Measurements from ENCODE around the gene AIMP2. TPM values are rescaled to one million over a fixed set of nuclear protein-coding genes. Genes with fewer than 3 reads are reported as not detected.
A peak's percentile ranks its signal among the peaks of the same experiment; 100 is the strongest.
"Not testable (repeated sequence)": the region's sequence is repeated elsewhere in the genome, so short reads cannot be mapped to it uniquely, and the experiment has no call there.

AIMP2 gene
- total RNA-seq, 4 donors from 2014 or later = 34.7 to 61.4 (median 50.3) TPM

DNA sequence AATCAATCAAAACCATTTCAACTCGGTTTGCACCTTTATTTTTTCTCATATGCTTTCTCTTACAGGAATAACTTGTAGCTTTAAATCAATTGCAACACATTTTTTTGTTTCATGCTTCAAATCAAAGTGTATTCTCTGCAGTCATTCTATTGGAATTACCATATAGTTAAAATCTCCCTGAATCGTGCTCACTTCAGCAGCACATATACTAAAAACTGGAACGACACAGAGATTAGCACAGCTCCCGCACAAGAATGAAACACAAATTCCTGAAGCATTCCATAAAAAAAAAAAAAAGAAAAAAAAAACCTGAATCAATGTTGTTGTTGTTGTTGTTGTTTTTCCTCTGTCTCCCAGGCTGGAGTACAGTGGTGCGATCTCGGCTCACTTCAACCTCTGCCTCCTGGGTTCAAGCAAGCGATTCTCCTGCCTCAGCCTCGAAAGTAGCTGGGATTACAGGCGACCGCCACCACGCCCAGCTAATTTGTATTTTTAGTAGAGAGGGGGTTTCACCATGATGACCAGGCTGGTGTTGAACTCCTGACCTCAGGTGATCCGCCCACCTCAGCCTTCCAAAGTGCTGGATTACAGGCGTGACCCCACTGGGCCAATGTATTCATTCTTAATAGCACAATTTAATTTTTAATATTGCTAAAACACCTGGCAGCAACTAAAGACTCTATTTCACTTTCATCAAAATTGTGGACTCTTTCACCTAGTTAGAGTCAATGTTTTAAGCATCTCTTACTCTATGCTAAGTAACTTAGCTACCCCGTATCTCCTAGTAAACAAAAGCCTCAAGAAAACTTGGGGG is 48.5 kb downstream of the AIMP2 start:
- intact Hi-C loops (cut with DNase I) = no loop called here
- peaks cover 7 to 38% (median 11%) of the 10 kb centered on the region in 3 donors for H3K4me1 ChIP-seq
- TF ChIP-seq, protein P1, sequence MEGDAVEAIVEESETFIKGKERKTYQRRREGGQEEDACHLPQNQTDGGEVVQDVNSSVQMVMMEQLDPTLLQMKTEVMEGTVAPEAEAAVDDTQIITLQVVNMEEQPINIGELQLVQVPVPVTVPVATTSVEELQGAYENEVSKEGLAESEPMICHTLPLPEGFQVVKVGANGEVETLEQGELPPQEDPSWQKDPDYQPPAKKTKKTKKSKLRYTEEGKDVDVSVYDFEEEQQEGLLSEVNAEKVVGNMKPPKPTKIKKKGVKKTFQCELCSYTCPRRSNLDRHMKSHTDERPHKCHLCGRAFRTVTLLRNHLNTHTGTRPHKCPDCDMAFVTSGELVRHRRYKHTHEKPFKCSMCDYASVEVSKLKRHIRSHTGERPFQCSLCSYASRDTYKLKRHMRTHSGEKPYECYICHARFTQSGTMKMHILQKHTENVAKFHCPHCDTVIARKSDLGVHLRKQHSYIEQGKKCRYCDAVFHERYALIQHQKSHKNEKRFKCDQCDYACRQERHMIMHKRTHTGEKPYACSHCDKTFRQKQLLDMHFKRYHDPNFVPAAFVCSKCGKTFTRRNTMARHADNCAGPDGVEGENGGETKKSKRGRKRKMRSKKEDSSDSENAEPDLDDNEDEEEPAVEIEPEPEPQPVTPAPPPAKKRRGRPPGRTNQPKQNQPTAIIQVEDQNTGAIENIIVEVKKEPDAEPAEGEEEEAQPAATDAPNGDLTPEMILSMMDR (IDR thresholded peaks at IDR 0.05) = no peak
- no peak for TF ChIP-seq POLR2A (IDR thresholded peaks at IDR 0.05)
- peak overlapping the region in 3 of 4 donors; percentile 70 to 86 (median 75) for H3K4me3 ChIP-seq
- no peaks in the 10 kb centered on the region for H3K9me3 ChIP-seq
- no peaks in the 10 kb centered on the region for H3K27me3 ChIP-seq
- WGBS, 2 donors = 35 to 40% methylated on average over 14 of the region's 14 CpGs
- peaks cover 0 to 25% (median 1%) of the 10 kb centered on the region in 3 donors for H3K36me3 ChIP-seq
- peak overlapping the region in 2 of 4 donors; percentile 91 to 93 for H3K27ac ChIP-seq
- DNase-seq = no peak

DNA sequence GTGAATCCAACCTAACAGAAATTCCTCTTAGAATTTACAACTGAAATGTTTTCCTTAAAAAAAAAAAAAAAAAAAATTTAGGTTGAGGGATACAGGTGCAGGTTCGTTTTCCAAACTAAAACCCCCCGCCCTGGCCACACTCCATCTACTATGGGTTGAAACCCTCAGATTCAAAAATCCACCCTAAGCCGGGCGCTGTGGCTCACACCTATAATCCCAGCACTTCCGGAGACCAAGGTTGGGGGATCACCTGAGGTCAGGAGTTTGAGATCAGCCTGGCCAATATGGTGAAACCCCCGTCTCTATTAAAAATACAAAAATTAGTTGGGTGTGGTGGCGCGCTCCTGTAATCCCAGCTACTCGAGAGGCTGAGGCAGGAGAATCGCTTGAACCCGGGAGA is 50.9 kb downstream of the AIMP2 start:
- intact Hi-C loops (cut with DNase I); H3K4me3 ChIP-seq: not testable (repeated sequence)
- WGBS, 2 donors = 84 to 86% methylated on average over 6 to 9 of the region's 11 CpGs

DNA sequence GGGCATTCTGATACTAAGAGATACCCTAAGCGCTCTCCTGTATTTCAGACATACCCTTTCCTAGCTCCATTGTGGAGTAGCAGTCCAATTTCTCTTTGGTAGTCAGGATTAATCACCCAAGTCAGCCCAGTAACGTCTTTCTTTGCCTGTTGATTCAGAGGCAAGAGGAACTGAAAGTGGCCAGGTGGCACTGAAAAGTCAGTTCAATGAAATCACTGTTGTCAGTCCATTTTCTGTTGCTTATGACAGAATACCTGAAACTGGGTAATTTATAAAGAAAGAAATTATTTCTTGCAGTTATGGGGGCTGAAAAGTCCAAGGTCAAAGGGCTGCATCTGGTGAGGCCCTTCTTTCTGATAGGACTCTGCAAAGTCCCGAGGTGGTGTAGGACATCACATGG is 62.3 kb downstream of the AIMP2 start:
- H3K27ac ChIP-seq = no peak overlapping the region
- no peaks in the 10 kb centered on the region for H3K9me3 ChIP-seq
- H3K4me1 ChIP-seq = no peaks in the 10 kb centered on the region
- 74 to 80% methylated on average over 3 of the region's 3 CpGs for WGBS, 2 donors
- no peaks in the 10 kb centered on the region for H3K27me3 ChIP-seq
- H3K4me3 ChIP-seq = no peak overlapping the region
- TF ChIP-seq, protein P1 (IDR thresholded peaks at IDR 0.05) = no peak
- no peak for TF ChIP-seq POLR2A (IDR thresholded peaks at IDR 0.05)
- intact Hi-C loops (cut with DNase I) = no loop called here
- no peaks in the 10 kb centered on the region for H3K36me3 ChIP-seq
- DNase-seq = no peak

More for the DNA sequence above, 50.9 kb downstream of the AIMP2 start:
- H3K9me3 ChIP-seq, H3K27me3 ChIP-seq, H3K36me3 ChIP-seq, H3K27ac ChIP-seq, DNase-seq: not testable (repeated sequence)
- peaks cover 7 to 38% (median 11%) of the 10 kb centered on the region in 3 donors for H3K4me1 ChIP-seq

Small RNA genes lying within 50 kb of the gene (small RNA-seq; reads per million reads assigned to genes)
- gene RF00019 = 0 reads per million in 4 donors
- gene RNU6-218P = 0 reads per million in 4 donors
- 1.1 to 3.6 (median 2.4) reads per million in 4 donors for gene SNORA80D

Other genes with a start within 250 kb of the AIMP2 start
- gene RNF216, start 227.6 kb upstream of the AIMP2 start, total RNA-seq = 10 to 100 TPM; 17.4 to 32.0 (median 18.5) TPM
- gene OCM, start 128.5 kb upstream of the AIMP2 start, total RNA-seq = not detected
- gene CCZ1, start 110.5 kb upstream of the AIMP2 start, total RNA-seq = 10 to 100 TPM; 42.6 to 67.4 (median 60.8) TPM
- gene RSPH10B, start 38.6 kb upstream of the AIMP2 start, total RNA-seq = not detected
- gene PMS2, start 223 bp upstream of the AIMP2 start, total RNA-seq = 10 to 100 TPM in 2 of 4 donors, 1 to 10 TPM in 2; 7.0 to 13.9 (median 10.0) TPM
- gene ANKRD61, start 22.1 kb downstream of the AIMP2 start, total RNA-seq = under 1 TPM in 1 of 4 donors, not detected in 3; 0.26 TPM
- 100 to 1,000 TPM; 119 to 226 (median 150) TPM for gene EIF2AK1, start 49.9 kb downstream of the AIMP2 start, total RNA-seq
- 1 to 10 TPM; 5.2 to 6.1 (median 5.6) TPM for gene USP42, start 95.7 kb downstream of the AIMP2 start, total RNA-seq

Measured in esophagus squamous epithelium (tissue), 5 donors.